LHCN-M2 (cell line): ENCODE results near the gene PIM3. TPM values are rescaled to one million over a fixed set of nuclear protein-coding genes. Genes with fewer than 3 reads are reported as not detected.
"Not testable (repeated sequence)": the region's sequence is repeated elsewhere in the genome, so short reads cannot be mapped to it uniquely, and the experiment has no call there.

Experiments used
- DNase-seq: peaks from one replicate; pipeline ENCODE4 v3.0.0-alpha.2; 2012; ENCODE audit warnings: low read depth
- total RNA-seq: library from RNA; depleted of rRNA; stranded (reverse); fragments of >200 nt; gene quantifications from 2 replicates; pipeline ENCODE4 v1.2.3, GENCODE V29; 2014

The PIM3 gene
- total RNA-seq, 1 experiment from 2014 or later: 30.5 TPM

GRCh38 chr22:49966774-49967705, 6.5 kb downstream of the PIM3 start:
- DNase-seq: no peak

- no peak for DNase-seq
Observed at GRCh38 chr22:49967706-49968208, 7.2 kb downstream of the PIM3 start.

GRCh38 chr22:49968313-49968830, 7.8 kb downstream of the PIM3 start:
- no peak for DNase-seq

DNA sequence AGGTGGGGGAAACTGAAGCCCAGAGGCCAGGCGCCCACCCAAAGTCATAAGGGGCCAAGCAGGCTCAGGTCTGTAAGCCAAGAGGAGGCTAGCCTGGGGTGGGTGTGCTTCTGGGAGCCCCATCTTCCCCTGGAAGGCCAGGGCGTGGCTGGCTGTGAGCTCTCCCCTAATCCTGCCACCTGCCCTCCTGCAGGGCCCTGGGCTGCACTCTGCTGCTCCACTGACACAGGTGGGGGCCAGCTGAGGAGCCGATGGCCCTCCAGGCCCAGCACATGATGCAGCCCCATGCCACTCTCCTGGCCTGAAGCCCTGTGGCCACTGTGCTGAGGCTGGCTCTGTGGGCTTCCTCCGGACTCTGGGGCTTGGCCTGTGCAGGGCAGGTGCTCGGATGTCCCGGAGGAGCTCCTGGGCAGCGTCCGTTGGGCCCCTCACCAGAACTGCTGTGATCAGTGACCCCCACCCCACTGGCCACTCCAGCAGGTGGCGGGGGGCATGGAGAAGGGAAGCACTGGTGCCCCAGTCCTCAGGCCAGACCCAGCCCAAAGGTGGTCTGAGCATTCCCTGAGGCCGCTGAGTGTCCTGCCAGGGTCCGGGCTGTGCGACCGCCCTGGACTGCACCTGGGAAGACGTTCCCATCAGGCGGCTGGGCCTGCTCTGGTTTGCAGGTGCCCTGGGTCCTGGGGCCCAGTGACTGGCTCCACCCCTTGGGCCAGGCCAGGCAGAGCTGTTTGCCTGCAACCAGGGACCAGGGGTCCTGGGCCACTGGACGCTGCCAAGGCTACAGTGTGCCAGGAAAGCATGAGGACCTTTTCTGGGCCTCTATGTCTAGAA, 8.5 kb downstream of the PIM3 start:
- DNase-seq: no peak

DNA sequence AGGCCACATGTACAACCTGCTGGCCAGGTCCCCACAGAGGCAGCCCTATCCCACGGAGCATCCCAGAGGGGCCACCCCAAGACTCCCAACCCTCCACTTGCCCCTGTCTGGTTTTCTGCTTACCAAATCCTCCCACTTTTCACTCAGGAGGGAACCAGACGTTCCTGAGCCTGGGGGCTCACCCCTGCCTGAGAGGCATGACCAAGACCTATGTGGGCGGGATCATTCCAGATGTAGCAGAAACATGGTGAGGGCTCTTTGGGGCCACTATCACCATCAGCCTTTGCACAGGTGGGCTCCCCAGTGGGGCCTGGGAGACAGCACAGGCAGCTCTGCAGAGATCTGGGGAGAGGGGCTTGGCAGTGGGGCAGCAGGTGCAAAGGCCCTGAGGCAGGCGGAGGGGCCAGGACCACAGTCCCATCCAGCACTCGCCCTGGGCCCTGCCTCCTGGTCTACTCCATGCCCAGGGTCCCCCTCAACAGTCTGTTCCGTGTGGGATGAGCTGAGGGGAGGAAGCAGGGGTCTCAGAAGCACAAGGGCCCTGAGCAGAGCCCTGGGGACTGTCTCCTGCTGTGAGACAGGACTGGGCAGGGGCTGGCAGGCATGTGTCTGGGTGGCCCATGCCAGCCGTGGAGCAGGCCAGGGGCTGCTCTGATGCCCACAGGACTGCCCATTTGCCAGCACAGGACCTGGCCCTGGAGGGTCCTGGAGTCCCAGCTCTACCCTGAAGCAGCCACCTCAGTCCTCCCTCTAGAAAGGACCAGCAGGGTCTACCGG, 9.4 kb downstream of the PIM3 start:
- no peak for DNase-seq

- DNase-seq: peak; percentile 97
Observed at GRCh38 chr22:49970528-49971231, 10.1 kb downstream of the PIM3 start.

- DNase-seq: peak; percentile 63
Observed at GRCh38 chr22:49971232-49972162, 10.9 kb downstream of the PIM3 start.

GRCh38 chr22:49972163-49973017, 11.8 kb downstream of the PIM3 start:
- no peak for DNase-seq

- DNase-seq: no peak
Observed at GRCh38 chr22:49973018-49973961, 12.7 kb downstream of the PIM3 start.

GRCh38 chr22:49975543-49976389, 15.2 kb downstream of the PIM3 start:
- no peak for DNase-seq

- no peak for DNase-seq
Observed at GRCh38 chr22:49976439-49977175, 16.0 kb downstream of the PIM3 start.

DNA sequence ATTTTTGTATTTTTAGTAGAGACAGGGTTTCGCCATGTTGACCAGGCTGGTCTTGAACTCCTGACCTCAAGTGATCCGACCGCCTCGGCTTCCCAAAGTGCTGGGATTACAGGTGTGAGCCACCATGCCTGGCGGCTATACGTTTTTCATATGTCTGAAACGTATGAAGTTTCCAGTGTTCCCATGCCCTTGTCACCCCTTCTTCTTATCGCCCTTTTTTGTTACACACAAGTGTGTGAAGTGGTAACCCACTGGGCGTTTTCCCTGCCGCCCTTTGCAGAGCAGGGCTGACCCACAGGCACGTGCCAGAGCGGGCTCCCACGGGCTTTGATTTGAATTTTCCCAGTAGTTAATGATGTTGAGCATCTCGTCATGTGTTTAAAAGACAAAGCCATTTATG, 17.0 kb downstream of the PIM3 start:
- DNase-seq: no peak

DNA sequence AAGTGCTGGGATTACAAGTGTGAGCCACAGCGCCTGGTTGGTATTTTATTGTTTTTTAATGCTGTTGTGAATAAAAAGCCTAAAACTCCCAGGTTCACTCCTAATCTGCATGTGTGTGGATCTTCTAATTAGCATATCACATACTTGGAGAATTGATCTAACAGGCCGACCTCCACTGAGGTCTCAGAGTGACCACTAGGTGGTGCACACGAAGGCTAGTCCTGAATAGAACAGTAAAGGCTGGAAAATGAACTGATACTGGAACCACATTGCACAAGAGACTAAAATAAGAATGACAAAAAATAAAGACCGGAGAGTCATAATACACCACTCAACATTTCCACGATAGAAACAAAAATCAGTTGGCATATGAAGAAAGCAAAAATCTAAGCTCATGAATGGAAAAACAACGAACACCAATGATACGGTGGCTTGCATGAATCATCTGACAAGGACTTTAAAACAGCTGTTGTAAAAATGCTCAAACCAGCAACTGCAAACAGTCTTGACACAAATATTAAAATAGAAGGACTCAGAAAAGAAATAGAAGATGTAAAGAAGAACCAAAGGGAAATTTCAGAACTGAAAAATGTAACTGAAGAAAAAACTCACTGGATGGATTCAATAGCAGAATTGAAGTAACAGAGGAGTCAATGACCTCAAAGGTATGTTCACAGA, 19.2 kb downstream of the PIM3 start:
- peak; percentile 33 for DNase-seq

DNA sequence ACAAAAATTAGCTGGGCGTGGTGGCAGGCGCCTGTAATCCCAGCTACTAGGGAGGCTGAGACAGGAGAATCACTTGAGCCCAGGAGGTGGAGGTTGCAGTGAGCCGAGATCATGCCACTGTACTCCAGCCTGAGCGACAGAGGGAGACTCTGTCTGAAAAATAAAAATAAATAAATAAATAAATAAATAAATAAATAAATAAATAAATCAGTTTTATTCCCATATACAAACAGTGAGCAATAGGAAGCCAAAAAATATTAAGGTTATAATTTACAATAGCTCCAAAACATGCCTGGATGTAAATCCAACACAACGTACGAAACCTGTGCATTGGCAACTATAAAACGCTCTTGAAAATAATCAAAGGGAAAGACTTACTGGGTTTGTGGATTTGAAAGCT, 21.2 kb downstream of the PIM3 start:
- DNase-seq: not testable (repeated sequence)
